ENCODE results near the gene FCSK. TPM values are rescaled to one million over a fixed set of nuclear protein-coding genes. Genes with fewer than 3 reads are reported as not detected.

The FCSK gene
- total RNA-seq, 1 donor from 2014 or later, result 26.0 TPM

DNA sequence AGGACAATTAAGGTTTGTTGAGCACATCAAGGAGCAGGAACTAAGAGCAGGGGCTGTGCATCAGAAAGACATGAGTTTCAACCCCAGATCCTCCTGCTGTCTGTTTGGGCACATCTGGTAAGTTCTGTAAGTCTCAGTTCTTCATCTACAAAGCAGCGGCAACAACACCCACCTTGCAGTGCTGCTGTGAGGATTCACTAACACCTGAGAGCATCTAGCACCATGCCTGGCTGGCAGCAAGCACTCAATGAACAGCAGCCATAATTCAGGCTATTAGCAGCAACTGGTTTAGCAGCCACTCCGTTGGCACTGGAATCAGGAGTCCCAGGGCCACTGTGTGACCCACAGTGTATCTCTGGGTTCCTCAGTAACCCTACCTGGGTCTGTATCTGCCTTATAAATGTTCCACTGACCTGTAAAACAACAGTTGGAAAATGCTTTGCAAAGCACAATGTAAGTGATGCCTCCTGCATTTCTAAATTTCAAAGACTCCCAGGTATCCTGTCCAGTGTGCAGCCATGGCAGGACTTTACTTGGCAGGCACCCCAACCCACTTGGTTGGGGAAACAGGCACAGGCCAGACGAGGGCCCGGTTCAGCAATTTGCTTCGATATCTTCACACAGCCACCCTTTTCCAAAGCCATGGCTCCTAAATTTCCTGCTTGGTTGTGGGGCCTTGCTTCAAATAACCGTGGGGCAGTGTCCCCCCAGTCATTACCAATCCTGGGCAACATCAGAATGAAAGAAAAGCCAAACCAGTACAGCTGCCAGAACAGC, 19.7 kb upstream of the FCSK start:
- H3K27me3 ChIP-seq, result no peaks in the 10 kb centered on the region
- no peaks in the 10 kb centered on the region for H3K36me3 ChIP-seq
- intact Hi-C loops (cut with DNase I), result loop anchor here (10.0 kb wide), 1 partner anchor 50 kb away; no protein-coding TSS in a partner anchor
- no peak for DNase-seq
- H3K4me3 ChIP-seq, result no peak overlapping the region
- H3K4me1 ChIP-seq, result peaks cover 75% of the 10 kb centered on the region
- no peaks in the 10 kb centered on the region for H3K9me3 ChIP-seq
- H3K27ac ChIP-seq, result no peak overlapping the region
- ATAC-seq, result no peak
- TF ChIP-seq, protein P1, sequence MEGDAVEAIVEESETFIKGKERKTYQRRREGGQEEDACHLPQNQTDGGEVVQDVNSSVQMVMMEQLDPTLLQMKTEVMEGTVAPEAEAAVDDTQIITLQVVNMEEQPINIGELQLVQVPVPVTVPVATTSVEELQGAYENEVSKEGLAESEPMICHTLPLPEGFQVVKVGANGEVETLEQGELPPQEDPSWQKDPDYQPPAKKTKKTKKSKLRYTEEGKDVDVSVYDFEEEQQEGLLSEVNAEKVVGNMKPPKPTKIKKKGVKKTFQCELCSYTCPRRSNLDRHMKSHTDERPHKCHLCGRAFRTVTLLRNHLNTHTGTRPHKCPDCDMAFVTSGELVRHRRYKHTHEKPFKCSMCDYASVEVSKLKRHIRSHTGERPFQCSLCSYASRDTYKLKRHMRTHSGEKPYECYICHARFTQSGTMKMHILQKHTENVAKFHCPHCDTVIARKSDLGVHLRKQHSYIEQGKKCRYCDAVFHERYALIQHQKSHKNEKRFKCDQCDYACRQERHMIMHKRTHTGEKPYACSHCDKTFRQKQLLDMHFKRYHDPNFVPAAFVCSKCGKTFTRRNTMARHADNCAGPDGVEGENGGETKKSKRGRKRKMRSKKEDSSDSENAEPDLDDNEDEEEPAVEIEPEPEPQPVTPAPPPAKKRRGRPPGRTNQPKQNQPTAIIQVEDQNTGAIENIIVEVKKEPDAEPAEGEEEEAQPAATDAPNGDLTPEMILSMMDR (IDR thresholded peaks at IDR 0.05), result no peak

DNA sequence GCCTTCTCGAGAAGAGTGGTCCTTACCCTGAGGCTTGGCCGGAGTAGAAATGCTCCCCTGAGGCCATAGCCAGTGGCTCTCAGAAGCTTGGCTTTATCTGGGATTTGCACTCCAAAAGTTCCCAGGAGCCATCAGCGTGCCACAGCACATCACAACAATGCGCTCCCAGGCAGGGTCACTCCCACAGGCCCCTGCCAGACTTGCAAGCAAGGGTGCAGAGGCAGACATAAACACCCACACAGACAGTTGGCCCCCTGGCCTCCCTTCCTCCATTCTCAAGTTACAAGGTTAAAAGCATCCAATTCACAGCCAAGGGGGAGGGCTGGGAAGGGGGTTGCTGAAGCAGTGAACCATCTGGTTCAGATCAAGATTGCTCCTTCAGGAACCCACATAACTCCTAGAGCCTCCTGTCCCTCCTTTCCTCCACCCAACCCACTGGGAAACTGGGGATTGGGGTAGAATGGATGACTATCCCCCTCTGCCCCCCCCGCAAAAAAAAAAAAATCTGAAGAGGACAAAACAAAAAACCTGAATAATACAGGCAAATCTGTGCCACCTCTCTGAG, 17.3 kb upstream of the FCSK start:
- no peak for ATAC-seq
- DNase-seq, result no peak
- Histone ChIP-seq H3K4me3 (peak overlapping the region; percentile 78), H3K27ac (no peak overlapping the region), H3K4me1 (peaks cover 55% of the 10 kb centered on the region), H3K9me3 (no peaks in the 10 kb centered on the region), H3K27me3 (no peaks in the 10 kb centered on the region), H3K36me3 (no peaks in the 10 kb centered on the region)
- intact Hi-C loops (cut with DNase I), result loop anchor here (10.0 kb wide), 1 partner anchor 52 kb away; no protein-coding TSS in a partner anchor
- TF ChIP-seq, protein P1 (IDR thresholded peaks at IDR 0.05), result no peak

DNA sequence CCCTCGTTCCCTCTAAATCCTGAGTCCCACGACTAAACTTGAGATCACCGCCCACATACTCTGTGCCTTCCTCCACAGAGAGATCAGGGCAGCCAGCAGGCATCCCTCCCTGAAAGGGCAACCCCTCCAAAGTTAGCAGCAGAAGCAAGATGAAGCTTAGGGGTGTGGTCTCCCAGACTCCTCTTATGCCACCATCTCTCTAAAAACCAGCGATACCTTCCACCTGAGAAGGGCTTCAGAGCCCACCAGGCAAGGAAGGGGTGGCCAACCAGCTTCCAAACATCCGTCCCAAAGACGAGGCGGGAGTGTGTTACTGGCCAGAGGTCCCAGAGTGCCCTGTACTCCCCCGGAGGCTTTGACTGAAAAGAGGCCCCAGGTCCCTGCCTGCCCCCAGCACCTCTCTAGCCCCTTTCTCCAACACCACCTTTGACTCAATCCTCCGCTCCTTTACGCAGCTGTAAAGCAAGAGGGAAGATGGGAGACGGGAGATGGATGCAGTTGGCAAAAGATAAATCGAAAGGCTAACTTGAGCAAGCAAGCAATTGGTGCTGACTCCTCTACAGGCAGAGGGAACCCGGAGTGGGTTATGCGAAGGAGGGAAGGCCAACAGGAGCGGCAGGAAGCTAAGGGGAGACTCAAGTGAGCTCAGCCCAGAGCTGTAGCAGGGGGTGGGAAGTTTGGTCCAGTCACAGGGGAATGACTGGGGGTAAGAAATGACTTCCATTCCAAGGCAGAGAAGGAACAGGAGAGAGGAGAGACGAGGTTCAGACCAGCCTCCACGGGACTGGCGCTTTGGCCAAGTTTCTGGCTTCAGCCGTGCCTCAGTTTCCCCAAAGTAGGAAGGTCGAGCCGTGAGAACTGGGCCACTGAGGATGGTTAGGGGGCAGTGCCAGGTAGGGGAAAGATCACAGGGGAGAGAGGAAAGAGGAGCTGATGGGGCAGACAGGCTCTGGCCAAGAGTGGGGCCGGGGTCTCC, 16.5 kb upstream of the FCSK start:
- Histone ChIP-seq H3K4me1 (peaks cover 47% of the 10 kb centered on the region), H3K27me3 (no peaks in the 10 kb centered on the region), H3K36me3 (no peaks in the 10 kb centered on the region), H3K9me3 (no peaks in the 10 kb centered on the region), H3K4me3 (peak overlapping the region; percentile 78), H3K27ac (peak overlapping the region; percentile 77)
- TF ChIP-seq, protein P1 (IDR thresholded peaks at IDR 0.05), result no peak
- intact Hi-C loops (cut with DNase I), result loop anchor here (10.0 kb wide), 1 partner anchor 53 kb away; no protein-coding TSS in a partner anchor
- no peak for ATAC-seq
- no peak for DNase-seq

DNA sequence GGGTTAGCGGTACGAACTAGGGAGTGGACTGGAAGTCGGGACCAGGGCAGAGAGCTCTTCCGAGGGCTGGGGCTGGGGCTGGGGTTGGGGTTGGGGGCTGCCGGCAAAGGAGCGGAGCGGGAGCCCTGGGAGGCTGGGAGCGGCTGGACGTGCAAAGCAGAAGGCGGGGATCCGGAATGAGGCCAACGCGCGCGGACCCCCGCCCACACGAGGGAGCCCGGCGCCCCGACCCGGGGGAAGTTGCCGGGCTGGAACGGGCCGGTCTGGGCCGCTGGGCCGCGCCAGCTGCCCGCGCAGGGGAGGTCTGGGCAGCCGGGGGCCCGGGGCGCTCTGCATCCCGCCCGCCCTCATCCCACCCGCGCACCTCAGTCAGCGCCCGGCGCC, 15.8 kb upstream of the FCSK start:
- H3K36me3 ChIP-seq, result no peaks in the 10 kb centered on the region
- H3K27me3 ChIP-seq, result no peaks in the 10 kb centered on the region
- intact Hi-C loops (cut with DNase I), result loop anchor here (10.0 kb wide), 1 partner anchor 54 kb away; no protein-coding TSS in a partner anchor
- ATAC-seq (no peak), DNase-seq (no peak)
- TF ChIP-seq, protein P1 (IDR thresholded peaks at IDR 0.05), result no peak
- peak overlapping the region; percentile 77 for H3K27ac ChIP-seq
- H3K4me1 ChIP-seq, result peaks cover 40% of the 10 kb centered on the region
- H3K9me3 ChIP-seq, result no peaks in the 10 kb centered on the region
- peak overlapping the region; percentile 78 for H3K4me3 ChIP-seq

All from upper lobe of right lung (tissue), 1 donor.